HepG2 (cell line): ENCODE data around the gene HEXD. TPM values are rescaled to one million over a fixed set of nuclear protein-coding genes. Genes with fewer than 3 reads are reported as not detected.
A peak's percentile ranks its signal among the peaks of the same experiment; 100 is the strongest.

Experiments used
- CEBPB ChIP-seq: IDR thresholded peaks from 2 replicates; pipeline ENCODE4 v1.6.1; 2011; ENCODE audit warnings: low read depth, low read length, improper control_type of control experiment, borderline replicate concordance
- HDAC1 ChIP-seq: sonication (generic); formaldehyde crosslinking; IDR thresholded peaks from 2 replicates; pipeline ENCODE4 v1.5.1; 2020; ENCODE audit warnings: mild to moderate bottlenecking, missing genetic modification reagents
- HOXA3 ChIP-seq: sonication (generic); formaldehyde crosslinking; IDR thresholded peaks from 2 replicates; pipeline ENCODE4 v1.5.0; 2020; ENCODE audit warnings: missing genetic modification reagents
- KAT7 ChIP-seq: IDR thresholded peaks from 2 replicates; pipeline ENCODE4 v1.6.1; 2018; ENCODE audit warnings: borderline replicate concordance, missing compliant biosample characterization
- NAIF1 ChIP-seq: sonication (generic); formaldehyde crosslinking; IDR thresholded peaks from 2 replicates; pipeline ENCODE4 v1.5.0; 2020; ENCODE audit warnings: mild to moderate bottlenecking, missing genetic modification reagents, borderline replicate concordance
- NFIC ChIP-seq: IDR thresholded peaks from 2 replicates; pipeline ENCODE4 v1.6.1; 2012; ENCODE audit warnings: mild to moderate bottlenecking, low read length, inconsistent platforms
- PRPF4 ChIP-seq: fragments of 200-400 bp; formaldehyde crosslinking; IDR thresholded peaks from 2 replicates; pipeline ENCODE4 v1.6.1; 2016; ENCODE audit warnings: low read length, low read depth; ENCODE audit not compliant: poor library complexity, severe bottlenecking
- RARA ChIP-seq: IDR thresholded peaks from 2 replicates; pipeline ENCODE4 v1.6.1; 2016; ENCODE audit warnings: missing genetic modification reagents, missing compliant biosample characterization
- RBFOX2 ChIP-seq: fragments of 200-400 bp; formaldehyde crosslinking; IDR thresholded peaks from 2 replicates; pipeline ENCODE4 v1.6.1; 2017; ENCODE audit warnings: low read depth, mild to moderate bottlenecking, low read length
- TBX3 ChIP-seq: fragments of 450-650 bp; IDR thresholded peaks from 2 replicates; pipeline ENCODE4 v1.6.1; 2017; ENCODE audit warnings: antibody characterized with exemption, mild to moderate bottlenecking, inconsistent platforms, borderline replicate concordance
- TCF7L2 ChIP-seq: IDR thresholded peaks from 2 replicates; pipeline ENCODE4 v1.6.1; 2011; ENCODE audit warnings: mild to moderate bottlenecking, low read depth, low read length, moderate library complexity
- ZBTB3 ChIP-seq: sonication (generic); formaldehyde crosslinking; IDR thresholded peaks from 2 replicates; pipeline ENCODE4 v1.4.0; 2020; ENCODE audit warnings: low read depth, mild to moderate bottlenecking, moderate library complexity, missing genetic modification reagents, borderline replicate concordance
- ZNF460 ChIP-seq: sonication (generic); formaldehyde crosslinking; IDR thresholded peaks from 2 replicates; pipeline ENCODE4 v1.5.1; 2020; ENCODE audit warnings: missing genetic modification reagents, mild to moderate bottlenecking, borderline replicate concordance
- polyA plus RNA-seq, 8 experiments: library from polyadenylated mRNA; depleted of rRNA in 3 of 8; stranded (reverse) in 7 of 8; unstranded in 1 of 8; fragments of >200 nt; fragmentation: Illumina TruSeq in 4 of 8; extraction: Trizol in 4 of 8; gene quantifications; 2 replicates each; pipeline versions ENCODE4 v1.2.1 to v1.2.3, GENCODE V29; 2011 to 2016; ENCODE audit warnings: low read depth in 4 of 8, missing spikeins in 1 of 8, mixed read lengths in 1 of 8; ENCODE audit not compliant: insufficient read depth in 1 of 8
- total RNA-seq, 5 experiments: library from RNA; depleted of rRNA; stranded (reverse); fragments of >200 nt; fragmentation: Illumina TruSeq; extraction: Trizol; gene quantifications; 2 replicates each; pipeline ENCODE4 v1.2.3, GENCODE V29; 2016; ENCODE audit warnings: low read depth in 1 of 5
- TF ChIP-seq, protein P1 (sequence below): sonication (generic); formaldehyde crosslinking; IDR thresholded peaks from 2 replicates; pipeline ENCODE4 v1.4.0; 2020; ENCODE audit warnings: mild to moderate bottlenecking, missing genetic modification reagents
- TF ChIP-seq, protein P2 (sequence below): sonication (generic); formaldehyde crosslinking; IDR thresholded peaks from 2 replicates; pipeline ENCODE4 v1.5.0; 2020; ENCODE audit warnings: mild to moderate bottlenecking, missing genetic modification reagents, borderline replicate concordance
- TF ChIP-seq, protein P3 (sequence below): sonication (generic); formaldehyde crosslinking; IDR thresholded peaks from 2 replicates; pipeline ENCODE4 v1.5.1; 2020; ENCODE audit warnings: missing genetic modification reagents, mild to moderate bottlenecking, borderline replicate concordance

HEXD gene
- total and polyA plus RNA-seq, 2 of the 13 experiments (the other 11 are each of a cell fraction or from before 2014, with no cell fraction given) = 22.3 to 41.8 TPM

DNA sequence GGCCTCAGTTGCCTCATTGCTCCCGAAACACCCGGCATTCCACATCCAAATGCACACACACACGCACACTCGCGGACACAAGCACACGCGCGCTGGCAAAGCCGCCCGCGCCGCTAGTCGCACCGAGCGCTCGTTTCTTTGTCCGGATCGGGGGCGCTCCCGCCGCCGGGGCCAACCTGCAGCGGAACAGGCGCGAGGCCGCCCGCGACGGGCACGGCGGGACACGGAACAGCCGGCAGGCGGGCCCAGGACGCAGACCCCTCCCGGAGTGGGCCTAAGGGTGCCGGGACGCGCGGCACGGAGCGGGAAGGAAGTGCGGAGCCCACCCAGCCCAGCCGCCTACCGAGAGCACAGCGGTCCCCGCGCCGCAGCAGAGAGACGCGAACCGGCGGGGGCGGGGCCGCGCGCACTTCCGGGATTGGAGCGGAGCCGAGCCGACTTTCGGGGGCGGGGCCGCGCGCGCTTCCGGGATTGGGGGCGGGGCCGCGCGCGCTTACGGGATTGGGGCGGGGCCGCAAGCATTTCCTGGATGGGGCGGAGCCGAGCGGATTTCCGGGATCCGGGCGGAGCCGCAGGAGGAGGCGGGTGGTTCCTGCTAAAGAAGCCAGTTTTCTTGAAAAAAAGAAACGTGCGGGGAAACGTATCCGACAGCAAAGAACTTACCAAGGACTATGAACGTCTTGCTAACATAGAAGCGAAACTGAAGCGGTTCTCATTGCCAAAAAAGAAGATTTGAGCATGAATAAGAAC is 32.4 kb downstream of the HEXD start, which contains the start of gene CYBC1 (continued):
- TF ChIP-seq, protein P1, sequence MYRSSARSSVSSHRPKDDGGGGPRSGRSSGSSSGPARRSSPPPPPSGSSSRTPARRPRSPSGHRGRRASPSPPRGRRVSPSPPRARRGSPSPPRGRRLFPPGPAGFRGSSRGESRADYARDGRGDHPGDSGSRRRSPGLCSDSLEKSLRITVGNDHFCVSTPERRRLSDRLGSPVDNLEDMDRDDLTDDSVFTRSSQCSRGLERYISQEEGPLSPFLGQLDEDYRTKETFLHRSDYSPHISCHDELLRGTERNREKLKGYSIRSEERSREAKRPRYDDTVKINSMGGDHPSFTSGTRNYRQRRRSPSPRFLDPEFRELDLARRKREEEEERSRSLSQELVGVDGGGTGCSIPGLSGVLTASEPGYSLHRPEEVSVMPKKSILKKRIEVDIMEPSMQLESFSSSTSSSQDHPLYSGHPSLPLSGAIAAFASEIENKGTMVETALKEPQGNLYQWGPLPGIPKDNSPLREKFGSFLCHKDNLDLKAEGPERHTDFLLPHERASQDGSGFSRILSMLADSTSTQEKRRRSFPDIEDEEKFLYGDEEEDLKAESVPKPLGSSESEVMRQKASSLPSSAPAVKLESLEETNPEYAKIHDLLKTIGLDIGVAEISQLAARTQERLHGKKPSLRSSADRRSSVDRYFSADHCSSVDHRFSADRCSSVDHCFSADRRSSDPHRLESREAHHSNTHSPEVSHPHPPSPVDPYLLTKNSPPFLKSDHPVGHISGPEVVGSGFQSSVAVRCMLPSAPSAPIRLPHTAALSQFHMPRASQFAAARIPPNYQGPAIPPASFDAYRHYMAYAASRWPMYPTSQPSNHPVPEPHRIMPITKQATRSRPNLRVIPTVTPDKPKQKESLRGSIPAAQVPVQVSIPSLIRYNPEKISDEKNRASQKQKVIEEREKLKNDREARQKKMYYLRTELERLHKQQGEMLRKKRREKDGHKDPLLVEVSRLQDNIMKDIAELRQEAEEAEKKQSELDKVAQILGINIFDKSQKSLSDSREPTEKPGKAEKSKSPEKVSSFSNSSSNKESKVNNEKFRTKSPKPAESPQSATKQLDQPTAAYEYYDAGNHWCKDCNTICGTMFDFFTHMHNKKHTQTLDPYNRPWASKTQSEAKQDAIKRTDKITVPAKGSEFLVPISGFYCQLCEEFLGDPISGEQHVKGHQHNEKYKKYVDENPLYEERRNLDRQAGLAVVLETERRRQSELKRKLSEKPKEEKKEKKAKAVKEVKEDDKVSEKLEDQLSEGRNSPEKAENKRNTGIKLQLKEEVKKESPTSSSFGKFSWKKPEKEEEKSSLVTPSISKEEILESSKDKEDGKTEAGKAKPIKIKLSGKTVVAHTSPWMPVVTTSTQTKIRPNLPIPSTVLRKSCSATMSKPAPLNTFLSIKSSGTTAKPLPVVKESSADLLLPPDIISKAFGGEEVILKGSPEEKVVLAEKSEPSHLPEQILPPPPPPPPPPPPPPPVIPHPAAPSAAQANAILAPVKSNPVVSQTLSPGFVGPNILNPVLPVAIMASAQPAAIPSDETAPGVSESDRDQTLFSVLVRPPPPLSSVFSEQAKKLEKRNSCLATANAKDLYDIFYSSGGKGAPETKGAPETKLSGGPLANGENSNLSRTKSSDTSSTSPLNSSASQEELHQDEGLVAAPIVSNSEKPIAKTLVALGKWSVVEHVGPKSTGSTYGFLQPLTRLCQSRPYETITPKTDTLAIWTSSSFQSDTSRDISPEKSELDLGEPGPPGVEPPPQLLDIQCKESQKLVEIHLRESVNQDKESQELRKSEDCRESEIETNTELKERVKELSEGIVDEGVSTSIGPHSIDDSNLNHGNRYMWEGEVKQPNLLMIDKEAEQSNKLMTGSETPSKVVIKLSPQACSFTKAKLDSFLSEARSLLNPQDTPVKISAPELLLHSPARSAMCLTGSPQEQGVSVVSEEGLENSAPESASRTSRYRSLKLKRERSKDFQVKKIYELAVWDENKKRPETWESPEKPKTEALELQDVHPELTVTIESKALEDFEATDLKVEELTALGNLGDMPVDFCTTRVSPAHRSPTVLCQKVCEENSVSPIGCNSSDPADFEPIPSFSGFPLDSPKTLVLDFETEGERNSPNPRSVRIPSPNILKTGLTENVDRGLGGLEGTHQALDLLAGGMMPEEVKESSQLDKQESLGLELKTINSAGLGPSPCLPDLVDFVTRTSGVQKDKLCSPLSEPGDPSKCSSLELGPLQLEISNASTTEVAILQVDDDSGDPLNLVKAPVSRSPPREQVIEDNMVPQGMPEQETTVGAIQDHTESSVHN (CRISPR knock-in tag) = 0 out of 2 replicates have a peak, but pooled peaks have one; percentile 36
- TF ChIP-seq ZNF460 (CRISPR knock-in tag) (no peak; the same call in 1 of the 2 replicates), ZBTB3 (CRISPR knock-in tag) (no peak; the same call in 1 of the 2 replicates), KAT7 (CRISPR knock-in tag) (peak; percentile 81; the same call in 1 of the 2 replicates), HDAC1 (CRISPR knock-in tag) (peak; percentile 94), RBFOX2 (peak; percentile 97), CEBPB (no peak), PRPF4 (no peak), HOXA3 (CRISPR knock-in tag) (peak; percentile 74), TBX3 (no peak), NAIF1 (CRISPR knock-in tag) (no peak), RARA (CRISPR knock-in tag) (no peak), TCF7L2 (no peak), NFIC (no peak)
- TF ChIP-seq, protein P2, sequence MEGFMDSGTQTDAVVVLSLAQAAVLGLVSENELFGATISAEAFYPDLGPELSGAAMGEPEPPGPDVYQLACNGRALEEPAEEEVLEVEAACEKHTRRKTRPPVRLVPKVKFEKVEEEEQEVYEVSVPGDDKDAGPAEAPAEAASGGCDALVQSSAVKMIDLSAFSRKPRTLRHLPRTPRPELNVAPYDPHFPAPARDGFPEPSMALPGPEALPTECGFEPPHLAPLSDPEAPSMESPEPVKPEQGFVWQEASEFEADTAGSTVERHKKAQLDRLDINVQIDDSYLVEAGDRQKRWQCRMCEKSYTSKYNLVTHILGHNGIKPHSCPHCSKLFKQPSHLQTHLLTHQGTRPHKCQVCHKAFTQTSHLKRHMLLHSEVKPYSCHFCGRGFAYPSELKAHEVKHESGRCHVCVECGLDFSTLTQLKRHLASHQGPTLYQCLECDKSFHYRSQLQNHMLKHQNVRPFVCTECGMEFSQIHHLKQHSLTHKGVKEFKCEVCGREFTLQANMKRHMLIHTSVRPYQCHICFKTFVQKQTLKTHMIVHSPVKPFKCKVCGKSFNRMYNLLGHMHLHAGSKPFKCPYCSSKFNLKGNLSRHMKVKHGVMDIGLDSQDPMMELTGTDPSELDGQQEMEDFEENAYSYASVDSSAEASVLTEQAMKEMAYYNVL (CRISPR knock-in tag) = no peak
- TF ChIP-seq, protein P3, sequence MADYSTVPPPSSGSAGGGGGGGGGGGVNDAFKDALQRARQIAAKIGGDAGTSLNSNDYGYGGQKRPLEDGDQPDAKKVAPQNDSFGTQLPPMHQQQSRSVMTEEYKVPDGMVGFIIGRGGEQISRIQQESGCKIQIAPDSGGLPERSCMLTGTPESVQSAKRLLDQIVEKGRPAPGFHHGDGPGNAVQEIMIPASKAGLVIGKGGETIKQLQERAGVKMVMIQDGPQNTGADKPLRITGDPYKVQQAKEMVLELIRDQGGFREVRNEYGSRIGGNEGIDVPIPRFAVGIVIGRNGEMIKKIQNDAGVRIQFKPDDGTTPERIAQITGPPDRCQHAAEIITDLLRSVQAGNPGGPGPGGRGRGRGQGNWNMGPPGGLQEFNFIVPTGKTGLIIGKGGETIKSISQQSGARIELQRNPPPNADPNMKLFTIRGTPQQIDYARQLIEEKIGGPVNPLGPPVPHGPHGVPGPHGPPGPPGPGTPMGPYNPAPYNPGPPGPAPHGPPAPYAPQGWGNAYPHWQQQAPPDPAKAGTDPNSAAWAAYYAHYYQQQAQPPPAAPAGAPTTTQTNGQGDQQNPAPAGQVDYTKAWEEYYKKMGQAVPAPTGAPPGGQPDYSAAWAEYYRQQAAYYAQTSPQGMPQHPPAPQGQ (CRISPR knock-in tag) = no peak
